ENCODE data around the gene ADGRG4.
"Not testable (repeated sequence)": the region's sequence is repeated elsewhere in the genome, so short reads cannot be mapped to it uniquely, and the experiment has no call there.

The ADGRG4 gene
- 0 reads per million in 4 experiments for total RNA-seq

- not testable (repeated sequence) for DNase-seq
Observed at GRCh38 chrX:136300721-136301120, at the start of gene ADGRG4. ADGRG4 (plus strand) TSS chrX:136300963; CDS start chrX:136308778, 7,815 bp downstream.

GRCh38 chrX:136251041-136251991 is 49.4 kb upstream of the ADGRG4 start, which contains the start of gene MAP7D3:
MAP7D3 (minus strand) TSS chrX:136251400; CDS start chrX:136251358, 42 bp downstream.
- DNase-seq, result peak; percentile 41

GRCh38 chrX:136255541-136255940 is 45.2 kb upstream of the ADGRG4 start:
- no peak for DNase-seq

- no peak for DNase-seq
Observed at GRCh38 chrX:136256026-136256425, 44.7 kb upstream of the ADGRG4 start.

GRCh38 chrX:136258951-136259350 is 41.8 kb upstream of the ADGRG4 start:
- DNase-seq, result no peak

- DNase-seq, result no peak
Observed at GRCh38 chrX:136259543-136259942, 41.2 kb upstream of the ADGRG4 start.

- no peak for DNase-seq
Observed at GRCh38 chrX:136260776-136261175, 40.0 kb upstream of the ADGRG4 start.

- DNase-seq, result no peak
Observed at GRCh38 chrX:136261321-136261720, 39.4 kb upstream of the ADGRG4 start.

- no peak for DNase-seq
Observed at GRCh38 chrX:136262243-136262642, 38.5 kb upstream of the ADGRG4 start.

- no peak for DNase-seq
Observed at GRCh38 chrX:136262812-136263315, 37.9 kb upstream of the ADGRG4 start.

- DNase-seq, result no peak
Observed at GRCh38 chrX:136266828-136267227, 33.9 kb upstream of the ADGRG4 start.

- peak; percentile 6 for DNase-seq
Observed at GRCh38 chrX:136268051-136269048, 32.4 kb upstream of the ADGRG4 start.

GRCh38 chrX:136269921-136270320 is 30.8 kb upstream of the ADGRG4 start:
- no peak for DNase-seq

GRCh38 chrX:136271300-136271699 is 29.5 kb upstream of the ADGRG4 start:
- no peak for DNase-seq

GRCh38 chrX:136272325-136272724 is 28.4 kb upstream of the ADGRG4 start:
- no peak for DNase-seq

- DNase-seq, result no peak
Observed at GRCh38 chrX:136273986-136274385, 26.8 kb upstream of the ADGRG4 start.

- DNase-seq, result no peak
Observed at GRCh38 chrX:136275553-136275952, 25.2 kb upstream of the ADGRG4 start.

- DNase-seq, result not testable (repeated sequence)
Observed at GRCh38 chrX:136286375-136286774, 14.4 kb upstream of the ADGRG4 start.

GRCh38 chrX:136291824-136292223 is 8.9 kb upstream of the ADGRG4 start:
- DNase-seq, result no peak

- DNase-seq, result no peak
Observed at GRCh38 chrX:136292656-136293055, 8.1 kb upstream of the ADGRG4 start.

- DNase-seq, result no peak
Observed at GRCh38 chrX:136295380-136295779, 5.4 kb upstream of the ADGRG4 start.

- DNase-seq, result no peak
Observed at GRCh38 chrX:136303041-136303440, 2.3 kb downstream of the ADGRG4 start.

GRCh38 chrX:136304493-136304892 is 3.7 kb downstream of the ADGRG4 start:
- no peak for DNase-seq
